ENCODE results near the gene TACC3.

- TF ChIP-seq, protein P1, sequence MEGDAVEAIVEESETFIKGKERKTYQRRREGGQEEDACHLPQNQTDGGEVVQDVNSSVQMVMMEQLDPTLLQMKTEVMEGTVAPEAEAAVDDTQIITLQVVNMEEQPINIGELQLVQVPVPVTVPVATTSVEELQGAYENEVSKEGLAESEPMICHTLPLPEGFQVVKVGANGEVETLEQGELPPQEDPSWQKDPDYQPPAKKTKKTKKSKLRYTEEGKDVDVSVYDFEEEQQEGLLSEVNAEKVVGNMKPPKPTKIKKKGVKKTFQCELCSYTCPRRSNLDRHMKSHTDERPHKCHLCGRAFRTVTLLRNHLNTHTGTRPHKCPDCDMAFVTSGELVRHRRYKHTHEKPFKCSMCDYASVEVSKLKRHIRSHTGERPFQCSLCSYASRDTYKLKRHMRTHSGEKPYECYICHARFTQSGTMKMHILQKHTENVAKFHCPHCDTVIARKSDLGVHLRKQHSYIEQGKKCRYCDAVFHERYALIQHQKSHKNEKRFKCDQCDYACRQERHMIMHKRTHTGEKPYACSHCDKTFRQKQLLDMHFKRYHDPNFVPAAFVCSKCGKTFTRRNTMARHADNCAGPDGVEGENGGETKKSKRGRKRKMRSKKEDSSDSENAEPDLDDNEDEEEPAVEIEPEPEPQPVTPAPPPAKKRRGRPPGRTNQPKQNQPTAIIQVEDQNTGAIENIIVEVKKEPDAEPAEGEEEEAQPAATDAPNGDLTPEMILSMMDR (IDR thresholded peaks at IDR 0.05) = no peak
- no peak for TF ChIP-seq ZFX (IDR thresholded peaks at IDR 0.05; ENCODE audit: borderline replicate concordance)
Measured at GRCh38 chr4:1786544-1787362, 65.4 kb downstream of the TACC3 start.

All from 22Rv1 (cell line).